ENCODE measurements around the gene CD46.
A peak's percentile ranks its signal among the peaks of the same experiment; 100 is the strongest.

The CD46 gene

DNA sequence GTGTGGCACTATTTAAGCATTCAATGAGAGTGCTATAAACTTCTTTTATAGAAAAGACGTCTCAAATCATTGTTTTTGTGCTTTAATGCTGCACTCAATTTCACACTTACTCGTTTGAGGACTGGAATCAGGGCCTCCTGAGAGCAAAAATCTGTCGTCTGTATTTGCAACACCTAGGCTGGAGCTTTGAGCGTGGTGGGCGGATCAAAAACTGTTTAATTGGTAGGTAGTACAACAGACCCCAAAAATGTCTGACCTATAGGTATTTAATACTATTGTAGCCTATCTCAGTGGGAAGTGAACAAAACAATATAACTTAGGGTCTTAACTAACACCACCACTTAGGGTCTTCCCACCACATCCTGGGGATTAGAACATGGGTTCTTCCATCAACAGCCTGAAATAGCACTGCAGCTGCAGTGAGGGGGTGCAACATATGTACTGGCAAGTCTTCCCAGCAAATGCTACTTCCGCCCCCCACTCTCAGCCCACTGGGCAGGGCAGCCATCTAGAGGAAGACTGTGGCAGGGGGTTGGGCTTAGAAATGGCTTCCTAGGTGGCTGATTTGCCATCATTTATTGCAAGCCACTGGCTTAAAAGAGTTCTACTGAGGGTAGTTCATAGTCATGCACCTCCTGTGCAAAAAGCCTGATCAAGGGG is 48.3 kb downstream of the CD46 start:
- no peak for DNase-seq

DNA sequence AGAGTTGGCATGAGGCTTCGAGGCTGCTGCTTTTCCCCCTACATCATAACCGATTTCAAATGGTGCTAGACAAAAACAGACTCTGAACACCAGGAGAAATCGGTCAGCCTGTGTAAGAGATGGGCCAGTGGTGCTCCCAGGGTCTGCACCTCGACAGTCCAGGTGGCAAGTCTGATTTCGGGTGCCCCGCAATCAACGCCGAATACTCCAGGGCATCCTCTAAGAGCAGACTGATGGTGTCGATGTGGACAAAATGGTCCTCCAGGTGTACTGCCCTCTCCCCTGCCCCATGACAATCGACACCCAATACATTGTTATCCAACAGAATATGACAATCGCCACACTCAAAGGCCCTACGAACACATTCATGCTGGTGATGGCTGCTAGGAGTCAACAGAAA is 50.0 kb downstream of the CD46 start:
- no peak for DNase-seq

DNA sequence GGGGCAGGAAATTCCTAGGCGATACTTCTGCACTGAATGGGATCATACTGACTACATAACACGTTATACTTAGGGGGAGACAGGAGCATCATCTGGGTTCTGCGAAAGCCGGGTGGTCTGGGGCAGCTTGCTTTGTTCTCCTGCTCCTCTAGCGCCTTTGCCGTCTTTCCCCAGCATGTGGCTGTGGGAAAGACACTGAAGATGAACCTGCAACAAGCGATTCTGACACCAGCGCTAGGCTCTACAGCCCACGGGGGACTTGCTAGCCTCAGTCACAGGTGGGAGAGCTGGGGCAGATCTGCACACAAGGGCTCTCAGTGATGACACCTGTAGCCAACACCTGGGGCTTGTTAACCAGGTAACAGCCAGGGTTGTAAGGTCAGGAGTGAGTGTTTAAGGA is 51.8 kb downstream of the CD46 start:
- no peak for DNase-seq

DNA sequence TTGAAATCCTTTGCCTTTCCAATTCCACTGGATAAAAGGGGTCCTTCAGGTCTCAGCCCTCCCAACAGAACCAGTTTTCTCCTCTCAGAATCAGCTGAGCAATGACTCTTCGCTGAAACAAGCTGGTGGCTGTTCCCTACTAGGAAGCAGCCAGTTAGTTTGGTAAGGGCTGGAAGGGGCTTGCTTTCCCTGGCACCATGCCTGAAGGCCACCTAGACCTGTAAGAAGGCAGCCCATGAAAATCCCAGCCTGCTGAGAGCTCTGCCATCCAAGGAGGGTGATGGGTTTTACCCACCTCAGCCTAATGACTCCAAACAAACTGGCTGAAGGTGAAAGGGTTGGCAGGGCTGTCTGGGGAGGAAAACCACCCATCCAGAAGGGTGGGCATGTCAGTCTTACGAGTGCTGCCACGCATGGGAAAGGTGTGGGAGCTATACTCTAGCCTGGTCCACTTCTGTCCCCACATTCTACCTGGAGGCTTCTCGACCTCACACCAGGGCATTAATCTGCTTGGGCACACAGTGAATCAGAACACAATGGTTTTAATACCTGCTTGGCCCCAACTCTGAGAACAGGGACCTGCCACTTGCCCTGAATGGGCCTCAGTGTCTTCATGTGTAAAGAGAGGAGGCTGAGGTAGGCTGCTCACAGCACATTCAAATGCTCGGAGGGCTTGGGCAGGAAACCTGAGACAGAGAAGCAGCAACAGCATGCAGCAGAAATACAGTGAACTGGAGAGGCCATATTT is 53.0 kb downstream of the CD46 start:
- no peak for DNase-seq

DNA sequence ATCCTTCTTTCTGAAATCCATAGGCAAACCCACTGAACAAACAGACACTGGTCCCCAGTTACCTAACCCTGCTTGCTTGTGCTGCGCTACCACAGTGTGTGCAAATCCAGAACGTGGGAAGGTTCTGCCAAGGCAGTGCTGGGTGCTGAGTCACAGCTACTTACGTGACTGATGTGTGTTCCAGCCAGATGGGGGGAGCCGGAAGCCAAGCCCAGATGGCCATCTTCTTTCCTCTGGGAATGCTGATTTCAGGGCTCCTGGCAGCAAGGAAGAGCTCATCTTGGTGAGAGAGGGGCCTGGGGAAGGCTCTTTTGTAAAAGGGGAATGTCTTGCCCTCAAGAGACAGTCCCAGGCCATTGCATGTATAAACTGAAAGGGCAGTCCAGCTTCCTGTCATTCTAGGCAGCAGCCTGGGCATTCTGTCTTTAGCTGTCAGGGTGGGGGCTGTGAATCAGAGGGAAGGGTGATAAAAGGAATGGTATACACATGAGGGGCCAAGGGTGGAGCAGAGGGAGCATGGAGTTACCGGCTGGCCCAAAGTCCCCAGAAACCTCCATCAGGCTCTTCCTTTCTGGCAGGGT is 54.1 kb downstream of the CD46 start:
- DNase-seq = no peak

DNA sequence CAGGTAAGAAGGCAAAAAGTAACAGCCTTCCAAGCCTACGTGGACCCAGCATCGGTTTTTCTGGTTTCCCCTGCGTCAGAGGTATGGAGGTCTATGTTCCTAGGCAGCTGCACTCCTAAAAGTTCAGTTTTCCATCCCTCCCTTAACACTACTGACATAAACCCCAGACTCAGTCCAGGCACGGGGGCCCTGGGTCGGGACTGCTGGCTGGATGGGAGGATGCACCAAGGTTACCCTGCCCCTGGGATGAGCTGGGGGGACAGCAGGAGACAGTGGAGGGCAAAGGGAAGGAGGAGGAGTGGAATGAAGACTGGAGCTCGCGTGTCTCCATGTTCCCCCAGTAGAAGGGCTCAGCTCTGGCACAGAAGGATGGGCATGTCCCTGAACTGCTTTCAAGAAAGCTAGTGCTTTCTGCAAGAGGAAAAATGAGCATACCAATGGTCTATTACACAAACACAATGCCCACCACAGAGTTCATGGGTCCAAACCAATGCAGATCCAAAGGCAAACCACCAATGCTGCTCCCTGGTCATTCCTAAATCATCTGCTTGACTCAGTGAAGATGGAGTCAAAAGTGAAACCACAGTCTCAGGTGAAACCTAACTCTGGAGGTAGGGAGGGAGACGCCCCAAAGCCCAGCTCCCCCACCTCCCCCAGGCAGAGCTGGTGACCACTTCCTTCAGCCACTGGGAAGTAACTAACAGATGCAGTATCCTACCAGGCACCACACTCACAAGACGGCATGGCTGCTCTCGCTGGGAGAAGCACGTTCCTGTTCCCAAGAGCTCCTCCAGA is 54.9 kb downstream of the CD46 start:
- no peak for DNase-seq

DNA sequence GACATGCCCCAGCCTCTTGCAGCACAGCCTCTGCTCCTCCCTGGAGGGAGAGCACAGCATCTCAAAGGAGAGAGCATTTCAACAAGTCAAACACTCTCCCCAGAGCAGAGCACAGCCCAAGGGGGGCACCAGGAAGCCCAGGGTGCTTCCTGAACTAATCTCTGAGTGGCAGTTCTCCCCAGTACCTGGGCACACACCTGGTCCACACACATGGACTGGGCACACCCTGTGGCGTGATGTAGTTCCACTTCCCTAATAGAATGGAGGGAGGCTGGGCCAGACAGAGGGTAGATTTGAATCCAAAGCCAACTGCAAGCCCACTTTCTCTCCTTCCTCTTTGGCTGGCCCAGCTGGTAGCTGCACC is 55.5 kb downstream of the CD46 start:
- no peak for DNase-seq

DNA sequence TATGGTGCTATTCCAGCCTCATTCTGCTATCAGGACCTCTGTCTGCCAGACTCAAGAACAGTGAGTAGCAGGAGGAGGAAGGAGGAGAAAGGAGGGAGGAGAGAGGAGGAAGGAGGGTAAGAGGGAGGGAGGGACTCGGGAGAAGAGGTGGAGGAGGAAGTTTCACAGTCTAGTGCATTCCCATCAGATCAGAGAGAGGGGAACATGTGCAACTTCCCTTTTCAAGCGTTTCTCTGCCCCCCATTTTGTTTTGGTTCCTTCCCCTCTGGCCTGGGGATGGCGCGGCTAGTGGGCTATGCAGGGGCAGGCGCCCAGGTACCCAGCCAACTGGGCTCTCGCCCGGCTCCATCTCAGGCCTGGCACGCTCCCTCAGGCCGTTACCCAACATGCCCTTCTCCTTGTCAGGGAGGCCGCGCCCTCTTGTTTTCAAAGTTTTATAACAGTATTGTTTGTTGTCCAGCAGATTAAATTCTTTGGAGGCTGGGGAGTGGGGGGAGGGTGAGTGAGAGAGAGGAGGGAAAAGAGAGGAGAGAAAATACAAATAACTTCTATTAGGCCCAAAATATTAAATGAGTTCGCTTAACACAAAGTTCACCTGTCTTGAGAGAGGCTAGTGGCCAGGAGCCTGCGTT is 56.0 kb downstream of the CD46 start:
- peak; percentile 48 for DNase-seq

DNA sequence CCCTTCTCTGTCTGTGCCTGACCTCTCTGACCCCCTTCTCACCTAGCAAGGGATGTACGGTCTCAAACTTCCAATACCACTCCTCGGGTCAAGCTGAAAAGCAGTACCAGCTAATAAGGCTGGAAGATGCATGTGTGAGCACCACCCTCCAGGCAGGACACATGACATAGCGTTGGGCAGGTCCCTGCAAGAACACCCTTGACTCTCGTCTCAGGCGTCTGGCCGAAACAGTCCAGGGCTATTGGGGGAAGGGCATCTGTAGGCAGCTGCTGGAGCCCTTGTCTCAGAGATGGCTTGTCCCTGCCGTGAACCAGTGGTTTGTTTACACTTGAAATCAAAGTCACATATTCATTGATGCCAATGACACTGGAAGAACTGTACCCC is 56.5 kb downstream of the CD46 start:
- no peak for DNase-seq

DNA sequence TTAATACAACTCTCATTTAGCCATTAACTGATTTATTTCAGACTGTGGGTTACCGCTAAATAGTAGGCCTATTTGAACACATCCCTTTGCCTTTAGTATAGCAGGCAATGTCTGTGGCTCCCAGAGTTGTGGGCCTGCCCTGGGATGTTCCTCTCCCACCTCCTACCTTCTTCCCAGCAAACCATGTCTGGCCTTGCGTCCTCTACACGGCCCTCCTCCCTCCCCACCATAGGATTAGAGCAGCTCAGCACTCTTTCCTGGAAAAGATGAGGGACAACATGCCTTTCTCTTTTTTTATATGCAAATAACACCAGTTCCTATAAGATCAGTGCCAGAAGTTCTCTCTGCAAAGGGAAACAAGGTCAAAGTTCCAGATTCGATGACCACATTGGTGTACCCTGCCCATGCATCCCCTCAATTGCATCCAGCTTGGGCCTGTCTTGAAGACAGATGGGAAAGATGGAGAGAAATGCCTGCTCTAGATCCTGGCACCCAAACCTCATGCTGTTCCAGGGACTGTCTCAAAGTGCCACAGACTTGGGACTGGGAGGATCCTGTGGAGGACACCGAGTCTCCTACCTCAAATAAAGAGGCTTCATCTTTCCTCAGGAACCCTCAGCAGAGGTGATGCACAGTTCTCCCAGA is 57.2 kb downstream of the CD46 start:
- no peak for DNase-seq

DNA sequence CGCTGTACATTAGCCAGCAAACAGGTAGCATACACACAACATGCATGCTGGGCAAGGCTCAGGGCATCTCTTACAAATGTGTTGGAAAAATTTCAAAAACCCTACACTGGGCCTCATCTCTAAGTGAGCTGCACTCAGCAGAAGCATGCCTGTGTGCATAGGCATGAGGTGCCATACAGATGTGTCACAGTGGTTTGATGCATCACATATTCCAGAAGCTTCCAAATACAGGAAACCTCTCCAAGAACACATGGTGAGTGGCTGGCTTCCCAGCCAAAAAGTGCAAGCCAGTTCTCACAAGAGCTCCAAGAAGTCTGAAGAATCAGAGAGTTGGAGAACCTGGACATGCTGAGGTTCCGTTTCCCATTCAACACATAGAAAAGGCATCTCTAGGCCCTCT is 58.3 kb downstream of the CD46 start:
- no peak for DNase-seq

DNA sequence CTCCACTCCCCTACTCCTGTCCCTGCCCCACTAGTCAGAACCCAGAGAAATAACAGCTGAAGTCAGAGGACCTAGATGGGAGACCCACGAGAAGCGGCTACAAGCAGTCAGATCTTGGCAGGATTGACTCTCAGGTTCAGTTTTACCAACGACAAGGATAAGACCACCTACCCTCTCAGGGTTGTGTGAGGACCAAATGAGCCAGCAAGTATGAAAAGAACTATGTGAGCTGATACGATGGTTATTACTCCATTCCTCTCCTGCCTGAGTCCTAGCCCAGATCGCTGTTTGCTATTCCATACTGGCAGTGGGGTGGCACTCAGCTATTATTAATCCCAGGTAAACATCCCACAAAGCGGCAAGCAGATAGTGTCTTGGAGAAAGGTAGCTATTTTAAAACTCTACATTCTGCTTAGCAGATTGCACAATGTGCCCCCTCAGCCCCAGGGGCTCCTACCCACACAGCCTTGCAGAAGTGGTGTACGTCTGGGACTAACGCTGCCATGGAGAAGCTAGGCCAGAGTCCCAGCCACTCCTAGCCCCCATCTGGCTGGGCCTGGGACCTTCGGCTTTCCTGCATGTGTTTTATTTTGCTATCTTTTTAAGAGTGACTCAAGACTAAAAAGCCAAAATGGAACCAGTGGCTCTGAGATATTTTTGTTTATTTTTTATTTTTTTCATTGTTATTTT is 58.9 kb downstream of the CD46 start:
- no peak for DNase-seq

DNA sequence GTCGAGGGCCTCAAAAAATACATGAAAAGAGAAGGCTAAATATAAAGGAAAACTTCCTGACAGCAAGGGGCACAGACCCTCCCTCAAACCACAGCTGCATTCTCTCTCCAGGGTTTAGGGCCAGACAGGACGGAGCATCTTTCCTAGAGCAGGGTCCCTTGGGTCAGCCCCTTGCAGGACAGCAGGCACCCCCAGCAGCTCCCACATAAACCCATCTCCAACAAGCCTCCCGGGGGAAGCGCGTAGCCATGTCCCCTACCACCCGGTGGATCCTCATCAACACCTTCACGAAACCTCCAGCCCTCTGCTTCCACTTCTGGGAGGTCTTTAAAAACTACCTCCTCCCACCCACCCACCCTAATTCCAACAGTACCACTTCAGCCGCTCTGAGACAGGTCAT is 59.5 kb downstream of the CD46 start:
- DNase-seq = no peak

DNA sequence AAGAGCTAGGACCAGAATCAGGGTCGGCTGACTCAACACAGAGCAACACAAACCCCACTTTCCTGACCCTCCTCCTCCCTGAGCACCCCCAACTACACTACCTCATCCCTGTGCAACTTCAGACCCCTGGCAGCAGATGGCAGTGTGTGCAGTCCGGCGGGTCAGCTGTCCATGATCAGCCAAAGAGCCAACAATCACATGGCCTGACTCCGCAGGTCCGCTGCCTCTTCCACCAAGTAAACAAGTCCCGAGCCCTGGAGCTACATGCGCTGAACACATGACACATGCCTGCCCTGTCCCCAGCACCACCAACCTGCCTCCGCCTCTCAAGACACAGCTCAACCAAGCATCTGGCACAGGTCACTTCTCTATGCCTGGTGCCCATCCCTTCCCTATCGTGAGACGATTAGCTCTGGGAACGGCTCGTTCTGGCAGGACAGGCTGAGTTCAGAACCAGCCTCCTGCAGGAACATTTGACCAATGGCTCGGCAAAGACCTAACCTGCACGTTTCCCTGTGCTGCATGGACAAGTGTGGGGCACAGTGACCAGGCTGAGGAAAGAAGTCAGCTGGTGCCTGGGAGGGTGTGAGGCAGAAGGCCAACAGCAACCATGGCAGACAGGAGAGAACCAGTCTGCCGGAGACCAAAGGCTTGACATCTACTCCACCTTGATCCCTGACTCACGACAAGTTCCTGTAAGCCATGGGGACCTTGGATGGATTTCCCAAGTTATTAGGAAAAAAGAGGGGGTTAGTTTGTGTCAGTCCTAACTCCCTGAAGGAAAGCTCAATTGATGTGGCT is 60.3 kb downstream of the CD46 start:
- no peak for DNase-seq

DNA sequence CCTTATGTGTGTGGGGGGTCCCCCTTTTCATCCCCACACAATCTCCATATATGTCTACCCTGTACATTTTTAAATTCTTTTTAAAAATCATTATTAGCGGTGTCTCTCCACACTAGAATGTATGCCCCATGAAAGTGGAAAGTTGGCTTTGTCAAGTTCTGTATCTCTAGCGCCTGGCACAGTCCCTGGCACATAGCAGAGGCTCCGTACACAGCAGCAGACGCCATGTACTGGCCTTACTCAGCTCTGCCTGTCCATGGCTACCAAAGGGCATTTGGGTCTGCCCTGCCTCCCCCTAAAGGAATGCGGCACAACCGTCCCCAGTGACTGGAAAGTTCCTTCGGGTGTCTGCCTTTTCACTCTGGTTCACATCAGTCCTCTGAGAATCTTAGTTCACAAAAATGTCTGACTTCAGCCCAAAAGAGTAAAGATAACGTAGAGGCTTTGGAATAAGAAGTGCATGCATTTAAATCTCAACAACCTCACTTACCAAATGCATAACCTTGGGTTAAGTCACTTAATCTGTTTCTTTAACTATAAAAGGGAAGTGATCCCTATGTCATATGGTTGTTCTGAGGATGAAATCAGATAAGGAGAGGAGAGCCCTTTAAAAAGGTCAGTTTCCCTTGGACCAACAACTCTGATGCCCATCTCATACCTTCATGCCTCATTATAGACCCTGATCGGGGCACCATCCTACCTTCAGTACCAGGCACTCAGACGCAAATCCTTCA is 61.1 kb downstream of the CD46 start:
- no peak for DNase-seq

DNA sequence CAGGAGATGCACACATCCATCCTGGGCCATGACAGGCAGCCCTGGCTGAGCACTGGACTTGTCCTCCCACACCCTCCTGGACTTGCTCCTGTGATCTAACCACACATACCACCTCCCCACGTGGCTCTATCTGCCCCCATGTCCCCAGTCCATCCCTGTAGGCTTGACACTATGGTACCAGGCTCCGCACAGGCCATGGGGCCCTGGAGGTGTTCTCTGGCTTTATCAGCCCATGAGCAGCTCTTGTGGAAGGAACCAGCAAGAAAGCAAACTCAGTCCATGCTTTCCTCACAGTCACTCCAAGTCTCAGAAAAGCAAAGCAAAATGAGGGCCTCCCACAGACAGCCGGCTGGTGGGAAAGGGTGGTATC is 61.6 kb downstream of the CD46 start:
- DNase-seq = no peak

DNA sequence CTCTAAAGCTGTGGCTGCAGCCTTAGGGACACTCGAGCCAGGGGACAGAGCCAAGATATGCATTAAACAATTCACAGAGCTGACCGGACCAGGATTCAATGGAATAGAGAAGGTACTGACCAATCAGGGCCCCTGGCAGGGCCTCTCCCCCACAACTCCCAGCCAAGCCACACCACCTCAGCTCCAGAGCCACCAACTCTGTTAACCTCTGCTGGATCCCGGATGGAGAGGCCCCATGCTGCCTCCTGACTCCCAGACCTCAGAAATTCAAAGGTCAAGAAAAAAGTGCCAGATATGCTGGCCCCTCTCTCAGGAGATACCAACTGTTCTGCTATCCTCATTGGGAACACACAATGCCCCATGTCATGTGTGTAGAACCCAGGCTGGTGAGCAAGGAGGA is 62.1 kb downstream of the CD46 start:
- no peak for DNase-seq

DNA sequence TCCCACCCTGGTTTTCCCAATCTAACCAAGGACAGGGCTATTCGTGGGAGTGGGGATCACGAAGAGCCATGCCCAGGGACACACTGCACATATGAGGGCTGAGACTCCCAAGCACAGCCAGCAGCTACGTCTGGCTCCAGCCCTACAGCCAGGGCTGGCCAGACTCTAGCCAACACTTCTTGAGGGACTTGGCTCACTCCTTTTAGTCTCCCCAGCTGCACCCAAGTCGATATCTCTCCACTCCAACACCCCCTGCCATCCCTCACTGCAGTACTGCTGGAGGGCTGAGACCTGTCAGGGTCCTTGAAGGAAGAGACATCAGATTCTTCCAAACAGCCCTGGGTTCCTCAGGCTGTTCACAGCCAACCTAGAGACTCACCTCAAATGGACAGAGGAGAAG is 62.6 kb downstream of the CD46 start:
- DNase-seq = no peak

DNA sequence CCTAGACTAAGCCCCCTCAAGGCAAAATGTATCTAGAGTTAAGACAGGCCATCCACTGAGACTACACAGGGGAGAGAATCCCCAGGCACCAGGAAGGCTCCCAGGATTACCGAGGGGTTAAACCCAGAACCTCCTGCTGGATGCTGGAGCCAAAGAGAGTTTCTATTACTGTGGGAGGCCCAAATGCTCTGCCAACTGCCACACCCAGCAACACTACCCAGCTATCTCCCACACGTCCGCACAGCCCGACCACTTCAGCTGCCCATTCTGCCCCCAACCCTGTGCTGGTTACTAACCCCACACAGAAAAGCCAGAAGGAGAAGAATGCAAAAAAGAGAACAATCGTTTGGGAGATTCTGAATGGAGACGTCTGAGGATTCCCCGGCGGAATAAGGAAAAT is 63.6 kb downstream of the CD46 start:
- no peak for DNase-seq

DNA sequence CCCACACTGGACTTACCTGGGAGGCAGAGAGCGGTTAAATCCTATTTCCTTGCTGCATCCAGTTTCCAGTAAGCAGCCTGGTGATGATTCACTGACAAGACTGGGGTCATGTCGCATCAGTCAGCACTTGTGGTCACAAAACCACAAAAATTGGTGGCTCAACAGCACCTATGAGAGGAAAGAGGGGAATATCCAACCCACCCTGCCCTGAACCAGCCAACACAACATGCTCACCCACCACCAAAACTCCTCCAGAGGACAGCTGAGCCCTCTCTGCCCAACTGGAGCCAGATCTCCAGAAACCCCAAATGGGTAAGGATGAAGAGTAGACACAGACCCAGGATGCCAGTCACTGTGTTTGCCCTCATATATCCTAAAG is 64.0 kb downstream of the CD46 start:
- DNase-seq = no peak

DNA sequence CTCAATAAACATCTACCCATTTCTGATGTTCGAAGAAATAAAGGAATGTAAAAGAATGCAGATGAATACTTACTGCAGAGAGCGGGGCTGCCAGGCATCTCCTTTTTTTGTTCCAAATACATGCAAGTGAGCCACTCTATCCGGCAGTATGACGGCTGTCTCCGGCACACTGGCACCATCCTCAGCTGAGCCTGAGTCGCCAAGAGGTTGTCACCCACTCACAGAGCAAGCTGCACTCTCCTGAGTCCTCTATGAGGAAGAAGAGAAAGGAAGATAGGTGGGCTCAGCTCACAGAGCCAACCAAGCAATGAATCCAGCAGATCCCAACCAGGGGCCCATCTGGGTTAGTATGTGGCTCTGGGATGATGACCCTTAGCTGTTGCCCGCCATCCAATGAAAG is 65.3 kb downstream of the CD46 start:
- no peak for DNase-seq
